ENCODE measurements around the gene RNF6. TPM values are rescaled to one million over a fixed set of nuclear protein-coding genes. Genes with fewer than 3 reads are reported as not detected.

Gene RNF6
- total and polyA plus RNA-seq, 2 donors (not counting 1 experiment from before 2014, with no cell fraction given) = 20.1 to 52.4 TPM

- H3K4me2 ChIP-seq (replicated peaks; ENCODE audit: low read depth, low read length, poor library complexity, severe bottlenecking) = peak overlapping the region; percentile 91
- no peaks in the 10 kb centered on the region for H3K9me3 Mint-ChIP-seq (ENCODE audit: insufficient read depth)
- peak overlapping the region; percentile 30 to 80 for H3K27ac ChIP-seq (ENCODE audit: low read length in 2 of 2)
- H3K9me3 ChIP-seq (ENCODE audit: control extremely low read depth in 1 of 3, control insufficient read depth in 2 of 3, insufficient read depth in 1 of 3, low read length in 2 of 3) = no peaks in the 10 kb centered on the region
- H3K36me3 ChIP-seq (replicated peaks in 1 of 2; ENCODE audit: control extremely low read depth in 1 of 2, control insufficient read depth in 1 of 2, extremely low read depth in 1 of 2, insufficient read depth in 2 of 2, low read length in 1 of 2) = no peaks in the 10 kb centered on the region
- H3K4me3 Mint-ChIP-seq = peak overlapping the region; percentile 83
- DNase-seq = no peak
- H3K27me3 ChIP-seq (replicated peaks in 1 of 4; ENCODE audit: control extremely low read depth in 1 of 4, control insufficient read depth in 3 of 4, insufficient read depth in 4 of 4, low read length in 3 of 4) = peaks cover 0 to 4% (median 2%) of the 10 kb centered on the region in 4 experiments
- ChIA-PET CTCF (interaction anchor here (5.0 kb wide), 1 partner anchor 69 kb away, joined by 25 read pairs; no protein-coding TSS in a partner anchor), POLR2A (interaction anchor here (1.7 kb wide), 1 partner anchor 69 kb away, joined by 4 read pairs; no protein-coding TSS in a partner anchor)
- peak overlapping the region; percentile 87 for H3K9ac ChIP-seq (ENCODE audit: low read length)
- peak overlapping the region; percentile 66 to 98 (median 77) for H3K4me3 ChIP-seq (ENCODE audit: control extremely low read depth in 1 of 5, extremely low read depth in 1 of 5, insufficient read depth in 1 of 5, low read depth in 2 of 5, low read length in 4 of 5)
- no CpG with 5 or more reads among the region's 7 CpGs for WGBS (ENCODE audit: insufficient coverage)
- H3K4me1 ChIP-seq (ENCODE audit: control insufficient read depth in 2 of 2, insufficient read depth in 2 of 2, low read length in 2 of 2) = peaks cover 14 to 17% of the 10 kb centered on the region in 2 donors
- no peak for TF ChIP-seq EZH2 (IDR thresholded peaks at IDR 0.05; ENCODE audit: borderline replicate concordance, insufficient read depth, low read depth, low read length, poor library complexity, severe bottlenecking)
- TF ChIP-seq CTCF (IDR thresholded peaks at IDR 0.05) = no peak
- H3K79me2 ChIP-seq (ENCODE audit: control insufficient read depth, insufficient read depth, low read length) = peaks cover 52% of the 10 kb centered on the region
- peak overlapping the region; percentile 99 for H2AFZ ChIP-seq (ENCODE audit: insufficient read depth, low read depth, low read length, poor library complexity, severe bottlenecking)
- intact Hi-C loops (cut with micrococcal nuclease) = loop anchor here (10.0 kb wide), 3 partner anchors 920 to 1980 kb away; partner anchors contain the start of genes GTF3A and USP12
- peak overlapping the region; percentile 70 for H3K27ac Mint-ChIP-seq
- peaks cover 31% of the 10 kb centered on the region for H3K4me1 Mint-ChIP-seq
- H4K20me1 ChIP-seq (ENCODE audit: control insufficient read depth, insufficient read depth, low read length, poor library complexity, severe bottlenecking) = peaks cover 8% of the 10 kb centered on the region
- H3K27me3 Mint-ChIP-seq = peaks cover 8% of the 10 kb centered on the region
- ATAC-seq (ENCODE audit: low read depth) = no peak
Measured at GRCh38 chr13:26255115-26255514, 33.0 kb upstream of the RNF6 start.

DNA sequence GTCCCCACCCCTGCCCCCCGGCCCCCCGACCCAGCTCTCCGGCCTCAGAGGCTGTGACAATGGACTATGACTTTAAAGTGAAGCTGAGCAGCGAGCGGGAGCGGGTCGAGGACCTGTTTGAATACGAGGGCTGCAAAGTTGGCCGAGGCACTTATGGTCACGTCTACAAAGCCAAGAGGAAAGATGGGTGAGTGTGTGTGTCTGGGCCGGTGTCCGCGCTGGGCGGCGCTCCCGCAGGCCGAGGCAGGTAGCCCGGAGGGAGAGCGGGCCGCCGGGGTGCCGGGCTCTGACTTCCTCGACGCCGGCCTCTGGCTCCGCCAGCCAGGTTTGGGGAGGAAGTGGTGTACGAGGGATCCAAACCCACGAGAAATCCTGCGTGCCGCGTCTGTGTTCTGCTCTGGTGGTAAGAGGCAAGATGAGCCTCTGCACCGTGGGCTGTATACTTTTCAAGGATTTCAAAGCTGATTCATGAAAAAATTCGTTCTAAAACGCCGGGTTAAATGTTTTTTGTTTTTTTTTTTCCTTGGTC is 32.5 kb upstream of the RNF6 start:
- H3K4me1 Mint-ChIP-seq = peaks cover 29% of the 10 kb centered on the region
- POLR2A ChIA-PET = no interaction called here
- H3K27me3 ChIP-seq (replicated peaks in 1 of 4; ENCODE audit: control extremely low read depth in 1 of 4, control insufficient read depth in 3 of 4, insufficient read depth in 4 of 4, low read length in 3 of 4) = peaks cover 0 to 4% (median 2%) of the 10 kb centered on the region in 4 experiments
- peak overlapping the region; percentile 30 to 80 for H3K27ac ChIP-seq (ENCODE audit: low read length in 2 of 2)
- peaks cover 48% of the 10 kb centered on the region for H3K79me2 ChIP-seq (ENCODE audit: control insufficient read depth, insufficient read depth, low read length)
- TF ChIP-seq EZH2 (IDR thresholded peaks at IDR 0.05; ENCODE audit: borderline replicate concordance, insufficient read depth, low read depth, low read length, poor library complexity, severe bottlenecking) (no peak), CTCF (IDR thresholded peaks at IDR 0.05) (no peak)
- peak overlapping the region; percentile 66 to 98 (median 77) for H3K4me3 ChIP-seq (ENCODE audit: control extremely low read depth in 1 of 5, extremely low read depth in 1 of 5, insufficient read depth in 1 of 5, low read depth in 2 of 5, low read length in 4 of 5)
- no peaks in the 10 kb centered on the region for H3K9me3 ChIP-seq (ENCODE audit: control extremely low read depth in 1 of 3, control insufficient read depth in 2 of 3, insufficient read depth in 1 of 3, low read length in 2 of 3)
- peak overlapping the region; percentile 83 for H3K4me3 Mint-ChIP-seq
- no peaks in the 10 kb centered on the region for H3K9me3 Mint-ChIP-seq (ENCODE audit: insufficient read depth)
- ATAC-seq (ENCODE audit: low read depth) = peak; percentile 5
- under 1% methylated on average over 33 of the region's 35 CpGs for WGBS (ENCODE audit: insufficient coverage)
- intact Hi-C loops (cut with micrococcal nuclease) = loop anchor here (5.0 to 10.0 kb wide), 6 partner anchors 920 to 1980 kb away; partner anchors contain the start of genes GTF3A, LNX2, MTIF3 and MTMR6
- peaks cover 14 to 17% of the 10 kb centered on the region in 2 donors for H3K4me1 ChIP-seq (ENCODE audit: control insufficient read depth in 2 of 2, insufficient read depth in 2 of 2, low read length in 2 of 2)
- H3K9ac ChIP-seq (ENCODE audit: low read length) = peak overlapping the region; percentile 87
- CTCF ChIA-PET = interaction anchor here (5.0 kb wide), 1 partner anchor 69 kb away, joined by 25 read pairs; no protein-coding TSS in a partner anchor
- H3K4me2 ChIP-seq (replicated peaks; ENCODE audit: low read depth, low read length, poor library complexity, severe bottlenecking) = peak overlapping the region; percentile 91
- no peaks in the 10 kb centered on the region for H3K36me3 ChIP-seq (replicated peaks in 1 of 2; ENCODE audit: control extremely low read depth in 1 of 2, control insufficient read depth in 1 of 2, extremely low read depth in 1 of 2, insufficient read depth in 2 of 2, low read length in 1 of 2)
- peak; percentile 70 for DNase-seq
- peak overlapping the region; percentile 70 for H3K27ac Mint-ChIP-seq
- H2AFZ ChIP-seq (ENCODE audit: insufficient read depth, low read depth, low read length, poor library complexity, severe bottlenecking) = peak overlapping the region; percentile 99
- peaks cover 8% of the 10 kb centered on the region for H3K27me3 Mint-ChIP-seq
- peaks cover 8% of the 10 kb centered on the region for H4K20me1 ChIP-seq (ENCODE audit: control insufficient read depth, insufficient read depth, low read length, poor library complexity, severe bottlenecking)

Measured in B cell (primary cell).